ENCODE results near the gene ABTB2. TPM values are rescaled to one million over a fixed set of nuclear protein-coding genes. Genes with fewer than 3 reads are reported as not detected.

ABTB2 gene
- total and polyA plus RNA-seq, 9 of the 15 experiments (the other 6 are each of a cell fraction or from before 2014, with no cell fraction given), result 0.03 to 0.18 (median 0.12) TPM; not detected in 2

DNA sequence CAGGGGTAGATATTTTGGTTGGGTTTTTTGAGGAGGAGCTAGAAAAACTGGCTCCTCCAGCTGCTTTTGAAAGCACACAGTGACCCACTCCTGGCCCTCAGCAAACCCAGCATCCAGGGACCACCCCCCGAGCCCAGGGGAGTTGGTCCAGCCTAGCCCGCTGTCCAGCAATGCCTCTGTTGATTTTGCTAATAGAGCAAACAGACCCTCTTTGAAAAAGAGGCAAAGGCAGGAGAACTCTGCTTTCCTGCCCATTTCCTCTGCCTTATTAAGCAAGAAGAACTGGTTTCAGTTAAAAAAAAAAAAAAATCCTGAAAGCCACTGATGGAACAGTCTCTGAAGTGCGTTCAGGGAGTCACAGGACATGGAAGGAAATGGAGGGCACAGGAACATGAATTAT is 25.3 kb downstream of the ABTB2 start (continued):
- TF ChIP-seq RBBP5 (IDR thresholded peaks at IDR 0.05; ENCODE audit: borderline replicate concordance, insufficient read depth, low read length, poor library complexity, severe bottlenecking), result no peak
- TF ChIP-seq JUNB (CRISPR knock-in tag; conservative IDR thresholded peaks at IDR 0.05), result no peak
- no peak for TF ChIP-seq EGR1 (conservative IDR thresholded peaks at IDR 0.05)
- no peak for TF ChIP-seq ZNF212 (CRISPR knock-in tag; IDR thresholded peaks at IDR 0.05)
- TF ChIP-seq BMI1 (IDR thresholded peaks at IDR 0.05; ENCODE audit: low read length), result no peak
- TF ChIP-seq RNF219 (CRISPR knock-in tag; IDR thresholded peaks at IDR 0.05), result no peak
- TF ChIP-seq, protein P1, sequence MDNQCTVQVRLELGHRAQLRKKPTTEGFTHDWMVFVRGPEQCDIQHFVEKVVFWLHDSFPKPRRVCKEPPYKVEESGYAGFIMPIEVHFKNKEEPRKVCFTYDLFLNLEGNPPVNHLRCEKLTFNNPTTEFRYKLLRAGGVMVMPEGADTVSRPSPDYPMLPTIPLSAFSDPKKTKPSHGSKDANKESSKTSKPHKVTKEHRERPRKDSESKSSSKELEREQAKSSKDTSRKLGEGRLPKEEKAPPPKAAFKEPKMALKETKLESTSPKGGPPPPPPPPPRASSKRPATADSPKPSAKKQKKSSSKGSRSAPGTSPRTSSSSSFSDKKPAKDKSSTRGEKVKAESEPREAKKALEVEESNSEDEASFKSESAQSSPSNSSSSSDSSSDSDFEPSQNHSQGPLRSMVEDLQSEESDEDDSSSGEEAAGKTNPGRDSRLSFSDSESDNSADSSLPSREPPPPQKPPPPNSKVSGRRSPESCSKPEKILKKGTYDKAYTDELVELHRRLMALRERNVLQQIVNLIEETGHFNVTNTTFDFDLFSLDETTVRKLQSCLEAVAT (IDR thresholded peaks at IDR 0.05), result no peak
- no peak for TF ChIP-seq DDX20 (tag; IDR thresholded peaks at IDR 0.05; ENCODE audit: low read depth)
- TF ChIP-seq PATZ1 (CRISPR knock-in tag; IDR thresholded peaks at IDR 0.05; ENCODE audit: borderline replicate concordance), result no peak
- TF ChIP-seq ZNF699 (CRISPR knock-in tag; IDR thresholded peaks at IDR 0.05; ENCODE audit: insufficient replicate concordance), result no peak
- TF ChIP-seq HIVEP1 (CRISPR knock-in tag; IDR thresholded peaks at IDR 0.05), result no peak
- TF ChIP-seq HDAC2 (IDR thresholded peaks at IDR 0.05), result no peak

Data from K562 (cell line).